SK-N-SH (cell line): Measurements from ENCODE around the gene AP3S2. TPM values are rescaled to one million over a fixed set of nuclear protein-coding genes. Genes with fewer than 3 reads are reported as not detected.

Experiments
- CTCF ChIA-PET: fragments of 300-600, 350-600 bp; formaldehyde crosslinking; extraction: SDS; loops from one replicate; lab custom pipeline; 2021; lab: Yijun Ruan, JAX
- POLR2A ChIA-PET: fragments of 350-600 bp; sonication (Branson Sonifier 250); formaldehyde crosslinking; extraction: SDS; loops from one replicate; lab custom pipeline; 2020; ENCODE audit warnings: antibody characterized with exemption, inconsistent platforms; lab: Yijun Ruan, JAX
- DNase-seq: peaks from one replicate; pipeline ENCODE4 v3.0.0; 2012
- H2AFZ ChIP-seq: fragments of 200-600 bp; sonication (generic); 2 replicates; pipeline ENCODE4 v1.8.1; 2016; ENCODE audit warnings: antibody characterized with exemption, mild to moderate bottlenecking, low read depth
- H3F3A ChIP-seq: fragments of 200-600 bp; sonication (generic); replicated peaks from 2 replicates; pipeline ENCODE3; 2016; ENCODE audit warnings: antibody characterized with exemption, mild to moderate bottlenecking; ENCODE audit not compliant: insufficient read depth
- H3K27ac ChIP-seq, 2 experiments: fragments of 200-500 bp in 1 of 2; fragments of 200-600 bp in 1 of 2; sonication (Bioruptor generic) in 1 of 2; sonication (generic), shearing (Covaris generic) in 1 of 2; 2 replicates each; pipeline versions ENCODE4 v1.5.1 to v1.6.1; 2014 to 2016; ENCODE audit warnings: low read depth in 2 of 2, inconsistent platforms in 1 of 2, low read length in 1 of 2, mild to moderate bottlenecking in 1 of 2, mixed read lengths in 1 of 2
- H3K27me3 ChIP-seq: fragments of 200-600 bp; sonication (generic), shearing (Covaris generic); 2 replicates; pipeline ENCODE4 v1.6.1; 2016; ENCODE audit warnings: mixed run types; ENCODE audit not compliant: insufficient read depth
- H3K36me3 ChIP-seq, 2 experiments: fragments of 200-500 bp in 1 of 2; fragments of 200-600 bp in 1 of 2; sonication (Bioruptor generic) in 1 of 2; sonication (generic) in 1 of 2; replicated peaks in 1 of 2; 2 replicates each; pipeline versions ENCODE3 to v1.5.1; 2014 to 2016; ENCODE audit warnings: low read length in 1 of 2, mild to moderate bottlenecking in 1 of 2; ENCODE audit not compliant: insufficient read depth in 2 of 2, control insufficient read depth in 1 of 2
- H3K4me1 ChIP-seq, 2 experiments: fragments of 200-500 bp in 1 of 2; fragments of 200-600 bp in 1 of 2; sonication (Bioruptor generic) in 1 of 2; sonication (generic), shearing (Covaris generic) in 1 of 2; 2 replicates each; pipeline versions ENCODE4 v1.5.1 to v1.6.1; 2014 to 2016; ENCODE audit warnings: low read depth in 1 of 2, low read length in 1 of 2, mixed run types in 1 of 2; ENCODE audit not compliant: insufficient read depth in 2 of 2, control insufficient read depth in 1 of 2
- H3K4me2 ChIP-seq: fragments of 200-600 bp; sonication (generic), shearing (Covaris generic); 2 replicates; pipeline ENCODE4 v1.6.1; 2017; ENCODE audit warnings: mixed run types
- H3K4me3 ChIP-seq, 2 experiments: fragments of 200-500 bp in 1 of 2; fragments of 200-600 bp in 1 of 2; sonication (Bioruptor generic) in 1 of 2; sonication (generic), shearing (Covaris generic) in 1 of 2; 2 replicates each; pipeline versions ENCODE4 v1.5.1 to v1.8.1; 2014 to 2016; ENCODE audit warnings: low read depth in 2 of 2, inconsistent platforms in 1 of 2, low read length in 1 of 2, mild to moderate bottlenecking in 1 of 2, mixed read lengths in 1 of 2, moderate library complexity in 1 of 2
- H3K79me2 ChIP-seq: fragments of 200-600 bp; sonication (generic); 2 replicates; pipeline ENCODE4 v1.8.1; 2017; ENCODE audit warnings: mild to moderate bottlenecking; ENCODE audit not compliant: insufficient read depth
- H3K9ac ChIP-seq: fragments of 200-600 bp; sonication (generic); 2 replicates; pipeline ENCODE4 v1.6.1; 2017; ENCODE audit warnings: mixed run types
- H3K9me2 ChIP-seq: fragments of 200-600 bp; sonication (generic); 2 replicates; pipeline ENCODE4 v1.6.1; 2017; ENCODE audit warnings: mixed run types
- H3K9me3 ChIP-seq: fragments of 200-600 bp; sonication (generic); 2 replicates; pipeline ENCODE4 v1.6.1; 2017; ENCODE audit warnings: mixed run types, mild to moderate bottlenecking, moderate library complexity
- H4K20me1 ChIP-seq: fragments of 200-600 bp; sonication (generic); 2 replicates; pipeline ENCODE4 v1.6.1; 2017; ENCODE audit warnings: mild to moderate bottlenecking, mixed run types; ENCODE audit not compliant: insufficient read depth
- CHD2 ChIP-seq: fragments of 150-350 bp; IDR thresholded peaks from 2 replicates; pipeline ENCODE4 v1.6.1; 2018; ENCODE audit warnings: low read length; ENCODE audit not compliant: partially characterized antibody
- ELF1 ChIP-seq: IDR thresholded peaks from 2 replicates; pipeline ENCODE4 v1.4.0; 2012
- EZH2phosphoT487 ChIP-seq: fragments of 200-600 bp; sonication (generic); IDR thresholded peaks from 2 replicates; pipeline ENCODE4 v1.6.1; 2017; ENCODE audit warnings: low read depth, mixed run types, mild to moderate bottlenecking, antibody characterized with exemption, moderate library complexity, borderline replicate concordance
- FOXJ3 ChIP-seq: sonication (generic); formaldehyde crosslinking; IDR thresholded peaks from 2 replicates; pipeline ENCODE4 v1.5.1; 2020; ENCODE audit warnings: mild to moderate bottlenecking, missing genetic modification reagents
- FOXM1 ChIP-seq: IDR thresholded peaks from 2 replicates; pipeline ENCODE4 v1.4.0; 2012; ENCODE audit warnings: low read depth, mild to moderate bottlenecking
- GATA2 ChIP-seq: sonication (generic); formaldehyde crosslinking; IDR thresholded peaks from 2 replicates; pipeline ENCODE4 v1.5.0; 2020; ENCODE audit warnings: mild to moderate bottlenecking, missing genetic modification reagents
- JUND ChIP-seq: IDR thresholded peaks from 2 replicates; pipeline ENCODE4 v1.4.0; 2012
- MEF2A ChIP-seq: IDR thresholded peaks from 2 replicates; pipeline ENCODE4 v1.4.0; 2012; ENCODE audit warnings: low read depth, borderline replicate concordance
- MXI1 ChIP-seq: IDR thresholded peaks from 2 replicates; pipeline ENCODE4 v1.6.1; 2012; ENCODE audit warnings: mild to moderate bottlenecking, low read depth, low read length, improper control_type of control experiment
- NFIC ChIP-seq: IDR thresholded peaks from 2 replicates; pipeline ENCODE4 v1.4.0; 2012; ENCODE audit warnings: borderline replicate concordance
- NRF1 ChIP-seq: IDR thresholded peaks from 2 replicates; pipeline ENCODE4 v1.6.1; 2012; ENCODE audit warnings: low read depth, mild to moderate bottlenecking, low read length
- POLR2AphosphoS5 ChIP-seq: IDR thresholded peaks from 2 replicates; pipeline ENCODE4 v1.6.1; 2012; ENCODE audit warnings: low read depth, low read length
- RAD21 ChIP-seq: IDR thresholded peaks from 2 replicates; pipeline ENCODE4 v1.6.1; 2012; ENCODE audit warnings: mild to moderate bottlenecking, low read length
- RCOR1 ChIP-seq: fragments of 150-350 bp; IDR thresholded peaks from 2 replicates; pipeline ENCODE4 v1.6.1; 2017; ENCODE audit warnings: antibody characterized with exemption, low read length
- RXRA ChIP-seq: IDR thresholded peaks from 2 replicates; pipeline ENCODE4 v1.4.0; 2012; ENCODE audit warnings: low read depth, mild to moderate bottlenecking, borderline replicate concordance
- TEAD4 ChIP-seq: IDR thresholded peaks from 2 replicates; pipeline ENCODE4 v1.4.0; 2012; ENCODE audit warnings: mild to moderate bottlenecking, borderline replicate concordance; ENCODE audit not compliant: insufficient read depth
- WGBS: methylation state at CpG from one replicate; pipeline ENCODE4 v1.1.6; 2017; ENCODE audit warnings: low lambda C conversion rate; 5-methylcytosine and 5-hydroxymethylcytosine counted together
- polyA plus RNA-seq, 3 experiments: library from polyadenylated mRNA; depleted of rRNA; stranded (reverse); fragments of >200 nt; gene quantifications; 2 replicates each; pipeline ENCODE4 v1.2.3, GENCODE V29; 2012
- TF ChIP-seq, protein P1 (sequence below): fragments of 200-600 bp; sonication (generic); IDR thresholded peaks from 2 replicates; pipeline ENCODE4 v1.6.1; 2017; ENCODE audit warnings: antibody characterized with exemption, mild to moderate bottlenecking, moderate library complexity
- TF ChIP-seq, protein P2 (sequence below): IDR thresholded peaks from 2 replicates; pipeline ENCODE4 v1.4.0; 2012; ENCODE audit warnings: low read depth, borderline replicate concordance
- TF ChIP-seq, protein P3 (sequence below): fragments of 150-350 bp; IDR thresholded peaks from 2 replicates; pipeline ENCODE4 v1.6.1; 2016; ENCODE audit warnings: mild to moderate bottlenecking, low read depth, low read length
- TF ChIP-seq, protein P4 (sequence below): IDR thresholded peaks from 2 replicates; pipeline ENCODE4 v1.4.0; 2012; ENCODE audit warnings: low read depth, borderline replicate concordance
- TF ChIP-seq, protein P5 (sequence below): IDR thresholded peaks from 2 replicates; pipeline ENCODE4 v1.6.1; 2012; ENCODE audit warnings: mild to moderate bottlenecking, low read depth, low read length, moderate library complexity

Gene AP3S2
- polyA plus RNA-seq (2012; rRNA removed): 11.9 and 19.4 TPM in 2 replicates
- 26.2 and 27.1 TPM in 2 replicates for polyA plus RNA-seq (2012; cell fraction: cytosol; rRNA removed)
- 15.0 and 20.9 TPM in 2 replicates for polyA plus RNA-seq (2012; cell fraction: nucleus; rRNA removed)

DNA sequence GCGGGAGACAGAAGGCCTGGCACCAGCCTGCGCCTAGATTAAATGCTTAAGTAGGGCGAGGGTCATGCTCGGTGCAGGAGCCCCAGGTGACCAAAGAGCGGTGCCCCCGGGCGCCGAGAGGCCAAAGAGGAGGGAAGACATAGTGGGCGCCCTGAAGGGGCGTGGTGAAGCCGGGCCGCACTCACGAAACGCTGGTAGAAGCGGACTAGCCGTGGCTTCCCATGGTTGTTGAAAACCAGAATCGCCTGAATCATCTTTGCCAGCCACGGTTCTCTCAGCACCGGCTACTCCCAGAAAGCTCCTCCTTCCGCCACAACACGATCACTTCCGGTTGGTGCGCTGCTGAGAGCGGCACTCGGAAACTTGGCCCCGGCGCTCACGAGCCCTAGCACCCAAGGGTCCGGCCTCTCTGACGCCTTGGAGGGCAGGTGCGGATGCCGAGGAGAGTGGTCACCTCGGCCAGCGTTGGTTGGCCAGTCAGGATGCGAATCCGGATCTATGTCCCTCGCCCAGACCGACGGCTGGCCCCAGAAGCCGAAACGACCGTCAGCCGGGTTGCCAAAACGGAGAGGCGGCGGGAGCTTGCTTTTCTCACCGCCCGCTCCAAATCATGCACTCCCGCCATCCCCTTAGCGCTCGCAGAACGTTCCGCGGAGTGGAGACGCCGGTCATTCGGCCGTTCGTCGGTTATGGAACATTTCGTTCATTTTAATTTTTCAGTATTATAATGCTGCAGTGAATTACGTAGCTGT lies at the start of gene AP3S2:
Gene AP3S2, minus strand, starts transcription at position 299 of the 752 bp plus-strand sequence. Its CDS starts 45 bp downstream, at position 254.
- H3F3A ChIP-seq: peaks cover 31% of the 10 kb centered on the region
- peak within 1 kb of the TSS; percentile 85 to 92 for H3K27ac ChIP-seq
- no peaks in the 10 kb centered on the region for H3K9me3 ChIP-seq
- peak within 1 kb of the TSS; percentile 100 for H2AFZ ChIP-seq
- no peaks in the 10 kb centered on the region for H3K27me3 ChIP-seq
- H3K4me3 ChIP-seq: peak within 1 kb of the TSS; percentile 93 to 94
- H3K36me3 ChIP-seq: peaks cover 2% of the 10 kb centered on the region in 2 experiments
- H3K9me2 ChIP-seq: no peaks in the 10 kb centered on the region
- DNase-seq: peak; percentile 89
- peaks cover 0 to 2% of the 10 kb centered on the region in 2 experiments; a peak in 1 of 4 replicates for H3K4me1 ChIP-seq
- POLR2A ChIA-PET: interaction anchor here (0.5 to 2.0 kb wide), 16 partner anchors 17 to 615 kb away, joined by 3 to 10 read pairs (median 3); partner anchors contain the start of genes ARPIN, IDH2 and KIF7
- H3K79me2 ChIP-seq: peaks cover 45% of the 10 kb centered on the region
- peak within 1 kb of the TSS; percentile 88 for H3K4me2 ChIP-seq
- H3K9ac ChIP-seq: peak within 1 kb of the TSS; percentile 87
- CTCF ChIA-PET: interaction anchor here (0.7 to 2.3 kb wide), 16 partner anchors 12 to 426 kb away, joined by 3 to 11 read pairs (median 3); partner anchors contain the start of gene IDH2
- whole genome bisulfite sequencing: 2% methylated on average over 41 of the region's 62 CpGs
- H4K20me1 ChIP-seq: no peaks in the 10 kb centered on the region
- TF ChIP-seq, protein P1, sequence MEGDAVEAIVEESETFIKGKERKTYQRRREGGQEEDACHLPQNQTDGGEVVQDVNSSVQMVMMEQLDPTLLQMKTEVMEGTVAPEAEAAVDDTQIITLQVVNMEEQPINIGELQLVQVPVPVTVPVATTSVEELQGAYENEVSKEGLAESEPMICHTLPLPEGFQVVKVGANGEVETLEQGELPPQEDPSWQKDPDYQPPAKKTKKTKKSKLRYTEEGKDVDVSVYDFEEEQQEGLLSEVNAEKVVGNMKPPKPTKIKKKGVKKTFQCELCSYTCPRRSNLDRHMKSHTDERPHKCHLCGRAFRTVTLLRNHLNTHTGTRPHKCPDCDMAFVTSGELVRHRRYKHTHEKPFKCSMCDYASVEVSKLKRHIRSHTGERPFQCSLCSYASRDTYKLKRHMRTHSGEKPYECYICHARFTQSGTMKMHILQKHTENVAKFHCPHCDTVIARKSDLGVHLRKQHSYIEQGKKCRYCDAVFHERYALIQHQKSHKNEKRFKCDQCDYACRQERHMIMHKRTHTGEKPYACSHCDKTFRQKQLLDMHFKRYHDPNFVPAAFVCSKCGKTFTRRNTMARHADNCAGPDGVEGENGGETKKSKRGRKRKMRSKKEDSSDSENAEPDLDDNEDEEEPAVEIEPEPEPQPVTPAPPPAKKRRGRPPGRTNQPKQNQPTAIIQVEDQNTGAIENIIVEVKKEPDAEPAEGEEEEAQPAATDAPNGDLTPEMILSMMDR: no peak
- TF ChIP-seq NRF1: no peak
- TF ChIP-seq POLR2AphosphoS5: peak; percentile 90
- TF ChIP-seq, protein P2, sequence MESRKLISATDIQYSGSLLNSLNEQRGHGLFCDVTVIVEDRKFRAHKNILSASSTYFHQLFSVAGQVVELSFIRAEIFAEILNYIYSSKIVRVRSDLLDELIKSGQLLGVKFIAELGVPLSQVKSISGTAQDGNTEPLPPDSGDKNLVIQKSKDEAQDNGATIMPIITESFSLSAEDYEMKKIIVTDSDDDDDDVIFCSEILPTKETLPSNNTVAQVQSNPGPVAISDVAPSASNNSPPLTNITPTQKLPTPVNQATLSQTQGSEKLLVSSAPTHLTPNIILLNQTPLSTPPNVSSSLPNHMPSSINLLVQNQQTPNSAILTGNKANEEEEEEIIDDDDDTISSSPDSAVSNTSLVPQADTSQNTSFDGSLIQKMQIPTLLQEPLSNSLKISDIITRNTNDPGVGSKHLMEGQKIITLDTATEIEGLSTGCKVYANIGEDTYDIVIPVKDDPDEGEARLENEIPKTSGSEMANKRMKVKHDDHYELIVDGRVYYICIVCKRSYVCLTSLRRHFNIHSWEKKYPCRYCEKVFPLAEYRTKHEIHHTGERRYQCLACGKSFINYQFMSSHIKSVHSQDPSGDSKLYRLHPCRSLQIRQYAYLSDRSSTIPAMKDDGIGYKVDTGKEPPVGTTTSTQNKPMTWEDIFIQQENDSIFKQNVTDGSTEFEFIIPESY: 0 out of 2 replicates have a peak, but pooled peaks have one; percentile 70
- no peak for TF ChIP-seq EZH2phosphoT487
- no peak for TF ChIP-seq RXRA
- TF ChIP-seq FOXJ3 (CRISPR knock-in tag): peak; percentile 91
- peak; percentile 20; the same call in 1 of the 2 replicates for TF ChIP-seq GATA2 (CRISPR knock-in tag)
- TF ChIP-seq JUND: peak; percentile 14; the same call in 1 of the 2 replicates
- TF ChIP-seq CHD2: peak; percentile 83
- TF ChIP-seq, protein P3, sequence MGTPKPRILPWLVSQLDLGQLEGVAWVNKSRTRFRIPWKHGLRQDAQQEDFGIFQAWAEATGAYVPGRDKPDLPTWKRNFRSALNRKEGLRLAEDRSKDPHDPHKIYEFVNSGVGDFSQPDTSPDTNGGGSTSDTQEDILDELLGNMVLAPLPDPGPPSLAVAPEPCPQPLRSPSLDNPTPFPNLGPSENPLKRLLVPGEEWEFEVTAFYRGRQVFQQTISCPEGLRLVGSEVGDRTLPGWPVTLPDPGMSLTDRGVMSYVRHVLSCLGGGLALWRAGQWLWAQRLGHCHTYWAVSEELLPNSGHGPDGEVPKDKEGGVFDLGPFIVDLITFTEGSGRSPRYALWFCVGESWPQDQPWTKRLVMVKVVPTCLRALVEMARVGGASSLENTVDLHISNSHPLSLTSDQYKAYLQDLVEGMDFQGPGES: peak; percentile 37
- TF ChIP-seq RCOR1: peak; percentile 79
- TF ChIP-seq ELF1: peak; percentile 93
- peak; percentile 20; the same call in 1 of the 2 replicates for TF ChIP-seq RAD21
- TF ChIP-seq, protein P4, sequence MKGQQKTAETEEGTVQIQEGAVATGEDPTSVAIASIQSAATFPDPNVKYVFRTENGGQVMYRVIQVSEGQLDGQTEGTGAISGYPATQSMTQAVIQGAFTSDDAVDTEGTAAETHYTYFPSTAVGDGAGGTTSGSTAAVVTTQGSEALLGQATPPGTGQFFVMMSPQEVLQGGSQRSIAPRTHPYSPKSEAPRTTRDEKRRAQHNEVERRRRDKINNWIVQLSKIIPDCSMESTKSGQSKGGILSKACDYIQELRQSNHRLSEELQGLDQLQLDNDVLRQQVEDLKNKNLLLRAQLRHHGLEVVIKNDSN: peak; percentile 40
- peak; percentile 59; the same call in 1 of the 2 replicates for TF ChIP-seq FOXM1
- TF ChIP-seq MXI1: peak; percentile 83
- TF ChIP-seq MEF2A: 0 out of 2 replicates have a peak, but pooled peaks have one; percentile 15
- TF ChIP-seq NFIC: 0 out of 2 replicates have a peak, but pooled peaks have one; percentile 36
- TF ChIP-seq, protein P5, sequence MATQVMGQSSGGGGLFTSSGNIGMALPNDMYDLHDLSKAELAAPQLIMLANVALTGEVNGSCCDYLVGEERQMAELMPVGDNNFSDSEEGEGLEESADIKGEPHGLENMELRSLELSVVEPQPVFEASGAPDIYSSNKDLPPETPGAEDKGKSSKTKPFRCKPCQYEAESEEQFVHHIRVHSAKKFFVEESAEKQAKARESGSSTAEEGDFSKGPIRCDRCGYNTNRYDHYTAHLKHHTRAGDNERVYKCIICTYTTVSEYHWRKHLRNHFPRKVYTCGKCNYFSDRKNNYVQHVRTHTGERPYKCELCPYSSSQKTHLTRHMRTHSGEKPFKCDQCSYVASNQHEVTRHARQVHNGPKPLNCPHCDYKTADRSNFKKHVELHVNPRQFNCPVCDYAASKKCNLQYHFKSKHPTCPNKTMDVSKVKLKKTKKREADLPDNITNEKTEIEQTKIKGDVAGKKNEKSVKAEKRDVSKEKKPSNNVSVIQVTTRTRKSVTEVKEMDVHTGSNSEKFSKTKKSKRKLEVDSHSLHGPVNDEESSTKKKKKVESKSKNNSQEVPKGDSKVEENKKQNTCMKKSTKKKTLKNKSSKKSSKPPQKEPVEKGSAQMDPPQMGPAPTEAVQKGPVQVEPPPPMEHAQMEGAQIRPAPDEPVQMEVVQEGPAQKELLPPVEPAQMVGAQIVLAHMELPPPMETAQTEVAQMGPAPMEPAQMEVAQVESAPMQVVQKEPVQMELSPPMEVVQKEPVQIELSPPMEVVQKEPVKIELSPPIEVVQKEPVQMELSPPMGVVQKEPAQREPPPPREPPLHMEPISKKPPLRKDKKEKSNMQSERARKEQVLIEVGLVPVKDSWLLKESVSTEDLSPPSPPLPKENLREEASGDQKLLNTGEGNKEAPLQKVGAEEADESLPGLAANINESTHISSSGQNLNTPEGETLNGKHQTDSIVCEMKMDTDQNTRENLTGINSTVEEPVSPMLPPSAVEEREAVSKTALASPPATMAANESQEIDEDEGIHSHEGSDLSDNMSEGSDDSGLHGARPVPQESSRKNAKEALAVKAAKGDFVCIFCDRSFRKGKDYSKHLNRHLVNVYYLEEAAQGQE: peak; percentile 69; the same call in 1 of the 2 replicates
- no peak for TF ChIP-seq TEAD4
